ENCODE results near the gene MID2. TPM values are rescaled to one million over a fixed set of nuclear protein-coding genes. Genes with fewer than 3 reads are reported as not detected.
"Not testable (repeated sequence)": the region's sequence is repeated elsewhere in the genome, so short reads cannot be mapped to it uniquely, and the experiment has no call there.

Gene MID2
- total RNA-seq, 1 donor from 2014 or later, result 7.2 TPM

GRCh38 chrX:107804427-107804826 is 21.2 kb upstream of the MID2 start:
- H3K4me3 Mint-ChIP-seq, result no peak overlapping the region
- H3K27me3 Mint-ChIP-seq, result no peaks in the 10 kb centered on the region
- H3K27ac Mint-ChIP-seq, result no peak overlapping the region
- no peaks in the 10 kb centered on the region for H3K36me3 Mint-ChIP-seq
- TF ChIP-seq, protein P1, sequence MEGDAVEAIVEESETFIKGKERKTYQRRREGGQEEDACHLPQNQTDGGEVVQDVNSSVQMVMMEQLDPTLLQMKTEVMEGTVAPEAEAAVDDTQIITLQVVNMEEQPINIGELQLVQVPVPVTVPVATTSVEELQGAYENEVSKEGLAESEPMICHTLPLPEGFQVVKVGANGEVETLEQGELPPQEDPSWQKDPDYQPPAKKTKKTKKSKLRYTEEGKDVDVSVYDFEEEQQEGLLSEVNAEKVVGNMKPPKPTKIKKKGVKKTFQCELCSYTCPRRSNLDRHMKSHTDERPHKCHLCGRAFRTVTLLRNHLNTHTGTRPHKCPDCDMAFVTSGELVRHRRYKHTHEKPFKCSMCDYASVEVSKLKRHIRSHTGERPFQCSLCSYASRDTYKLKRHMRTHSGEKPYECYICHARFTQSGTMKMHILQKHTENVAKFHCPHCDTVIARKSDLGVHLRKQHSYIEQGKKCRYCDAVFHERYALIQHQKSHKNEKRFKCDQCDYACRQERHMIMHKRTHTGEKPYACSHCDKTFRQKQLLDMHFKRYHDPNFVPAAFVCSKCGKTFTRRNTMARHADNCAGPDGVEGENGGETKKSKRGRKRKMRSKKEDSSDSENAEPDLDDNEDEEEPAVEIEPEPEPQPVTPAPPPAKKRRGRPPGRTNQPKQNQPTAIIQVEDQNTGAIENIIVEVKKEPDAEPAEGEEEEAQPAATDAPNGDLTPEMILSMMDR (conservative IDR thresholded peaks at IDR 0.05), result no peak
- H3K4me1 Mint-ChIP-seq (ENCODE audit: unreplicated experiment), result no peaks in the 10 kb centered on the region
- peaks cover 8% of the 10 kb centered on the region for H3K9me3 Mint-ChIP-seq
- DNase-seq (ENCODE audit: extremely low spot score, unreplicated experiment), result no peak

DNA sequence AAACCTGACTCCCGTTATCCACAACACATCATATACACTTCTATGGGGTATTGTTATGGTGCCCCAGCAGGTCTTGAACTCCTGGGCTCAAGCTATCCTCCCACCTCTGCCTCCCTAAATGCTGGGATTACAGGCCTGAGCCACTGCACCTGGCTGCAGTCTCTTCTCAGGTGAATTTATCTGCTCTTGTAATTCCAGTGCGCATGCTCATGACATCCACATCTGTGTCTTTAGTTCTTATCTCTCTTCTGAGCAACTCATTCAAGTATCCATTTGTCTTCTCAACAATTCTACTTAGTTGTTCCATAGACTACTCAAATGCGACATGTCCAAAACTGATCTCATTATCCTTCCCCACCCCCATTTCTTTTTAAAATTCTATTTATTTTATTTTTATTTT is 20.5 kb upstream of the MID2 start:
- H3K27me3 Mint-ChIP-seq, result no peaks in the 10 kb centered on the region
- no peaks in the 10 kb centered on the region for H3K4me1 Mint-ChIP-seq (ENCODE audit: unreplicated experiment)
- no peak overlapping the region for H3K4me3 Mint-ChIP-seq
- no peak for DNase-seq (ENCODE audit: extremely low spot score, unreplicated experiment)
- H3K27ac Mint-ChIP-seq, result no peak overlapping the region
- TF ChIP-seq, protein P1 (conservative IDR thresholded peaks at IDR 0.05), result no peak
- H3K36me3 Mint-ChIP-seq, result no peaks in the 10 kb centered on the region
- peaks cover 8% of the 10 kb centered on the region for H3K9me3 Mint-ChIP-seq

DNA sequence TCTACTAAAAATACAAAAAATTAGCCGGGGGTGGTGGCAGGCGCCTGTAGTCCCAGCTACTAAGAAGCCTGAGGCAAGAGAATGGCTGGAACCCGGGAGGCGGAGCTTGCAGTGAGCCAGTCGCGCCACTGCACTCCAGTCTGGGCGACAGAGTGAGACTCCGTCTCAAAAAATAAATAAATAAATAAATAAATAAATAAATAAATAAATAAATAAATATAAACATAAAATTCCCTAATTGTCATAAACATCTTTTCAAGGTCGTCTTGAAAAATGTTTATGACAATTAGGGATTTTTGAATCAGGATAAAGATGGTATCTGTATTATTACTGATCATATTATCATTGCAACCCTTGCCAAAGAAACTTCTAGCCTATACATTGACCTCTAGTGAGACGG is 15.6 kb upstream of the MID2 start:
- not testable (repeated sequence) for H3K27me3 Mint-ChIP-seq; H3K27ac Mint-ChIP-seq; DNase-seq (ENCODE audit: extremely low spot score, unreplicated experiment); H3K9me3 Mint-ChIP-seq; H3K36me3 Mint-ChIP-seq; H3K4me3 Mint-ChIP-seq; H3K4me1 Mint-ChIP-seq (ENCODE audit: unreplicated experiment)

DNA sequence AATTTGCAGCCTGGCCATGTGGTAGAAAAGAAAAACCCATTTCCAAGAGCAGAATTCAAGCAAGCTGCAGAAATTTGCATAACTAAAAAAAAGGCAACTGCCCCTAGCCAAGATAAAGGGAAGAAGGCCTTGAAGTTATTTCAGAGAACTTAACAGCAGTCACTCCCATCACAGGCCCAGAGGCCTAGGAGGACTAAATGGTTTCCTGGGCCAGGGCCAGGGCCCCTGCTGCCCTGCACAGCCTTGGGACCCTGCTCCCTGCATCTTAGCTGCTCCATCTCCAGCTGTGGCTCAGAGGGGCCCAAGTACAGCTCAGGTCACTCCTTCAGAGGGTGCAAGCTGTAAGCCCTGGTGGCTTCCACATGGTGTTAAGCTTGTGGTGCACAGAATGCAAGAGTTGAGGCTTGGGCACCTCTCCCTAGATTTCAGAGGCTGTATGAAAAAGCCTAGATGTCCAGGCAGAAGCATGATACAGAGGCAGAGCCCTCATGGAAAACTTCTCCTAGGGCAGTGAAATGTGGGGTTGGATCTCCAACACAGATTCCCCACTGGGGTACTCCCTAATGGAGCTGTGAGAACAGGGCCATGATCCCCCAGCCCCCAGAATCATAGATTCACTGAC is 6.7 kb upstream of the MID2 start:
- no peak overlapping the region for H3K4me3 Mint-ChIP-seq
- no peaks in the 10 kb centered on the region for H3K9me3 Mint-ChIP-seq
- H3K27me3 Mint-ChIP-seq, result no peaks in the 10 kb centered on the region
- DNase-seq (ENCODE audit: extremely low spot score, unreplicated experiment), result no peak
- H3K36me3 Mint-ChIP-seq, result no peaks in the 10 kb centered on the region
- H3K27ac Mint-ChIP-seq, result no peak overlapping the region
- H3K4me1 Mint-ChIP-seq (ENCODE audit: unreplicated experiment), result no peaks in the 10 kb centered on the region
- TF ChIP-seq, protein P1 (conservative IDR thresholded peaks at IDR 0.05), result no peak

GRCh38 chrX:107823042-107823441 is 2.6 kb upstream of the MID2 start:
- Mint-ChIP-seq H3K27ac (no peak overlapping the region), H3K4me1 (ENCODE audit: unreplicated experiment) (peaks cover 6% of the 10 kb centered on the region), H3K4me3 (no peak overlapping the region), H3K9me3 (no peaks in the 10 kb centered on the region), H3K36me3 (no peaks in the 10 kb centered on the region), H3K27me3 (peaks cover 13% of the 10 kb centered on the region)
- no peak for DNase-seq (ENCODE audit: extremely low spot score, unreplicated experiment)
- TF ChIP-seq, protein P1 (conservative IDR thresholded peaks at IDR 0.05), result no peak

GRCh38 chrX:107823456-107823855 is 2.2 kb upstream of the MID2 start:
- H3K4me3 Mint-ChIP-seq, result no peak overlapping the region
- no peak for DNase-seq (ENCODE audit: extremely low spot score, unreplicated experiment)
- H3K27ac Mint-ChIP-seq, result no peak overlapping the region
- no peaks in the 10 kb centered on the region for H3K36me3 Mint-ChIP-seq
- H3K9me3 Mint-ChIP-seq, result no peaks in the 10 kb centered on the region
- H3K4me1 Mint-ChIP-seq (ENCODE audit: unreplicated experiment), result peaks cover 6% of the 10 kb centered on the region
- H3K27me3 Mint-ChIP-seq, result peaks cover 13% of the 10 kb centered on the region
- TF ChIP-seq, protein P1 (conservative IDR thresholded peaks at IDR 0.05), result no peak
